H1 (cell line): ENCODE measurements around the gene DNAJC10. TPM values are rescaled to one million over a fixed set of nuclear protein-coding genes. Genes with fewer than 3 reads are reported as not detected.

Experiments used
- CTCF ChIA-PET: fragments of 300-600 bp; sonication (Branson Sonifier 250); formaldehyde crosslinking; loops from one replicate; lab custom pipeline; 2021; ENCODE audit not compliant: partially characterized antibody; lab: Charles Lee
- POLR2A ChIA-PET: fragments of 300-600 bp; sonication (Branson Sonifier 250); formaldehyde crosslinking; loops from one replicate; lab custom pipeline; 2021; ENCODE audit warnings: inconsistent platforms; ENCODE audit not compliant: partially characterized antibody; lab: Charles Lee
- DNase-seq, 2 experiments: peaks; one replicate each; pipeline versions ENCODE4 v3.0.0 to v3.0.0-alpha.2; 2010 to 2022; ENCODE audit warnings: low spot score in 2 of 2, low read depth in 1 of 2, mixed read lengths in 1 of 2
- FAIRE-seq: peaks from 2 replicates; lab custom pipeline; 2011; peaks lifted over from hg19 to GRCh38; lab: Jason Lieb, UNC
- H2AFZ ChIP-seq: 2 replicates; pipeline ENCODE4 v1.8.1; 2012; ENCODE audit warnings: low read length, inconsistent platforms
- H2AK5ac ChIP-seq: 2 replicates; pipeline ENCODE4 v1.6.1; 2013; ENCODE audit warnings: low read depth, low read length
- H2BK120ac ChIP-seq: replicated peaks from 2 replicates; pipeline ENCODE3; 2013; ENCODE audit warnings: low read depth, low read length, inconsistent platforms
- H2BK12ac ChIP-seq: 2 replicates; pipeline ENCODE4 v1.6.1; 2013; ENCODE audit warnings: low read depth, low read length
- H2BK15ac ChIP-seq: 2 replicates; pipeline ENCODE4 v1.6.1; 2013; ENCODE audit warnings: low read length
- H2BK20ac ChIP-seq: 2 replicates; pipeline ENCODE4 v1.6.1; 2013; ENCODE audit warnings: low read length
- H2BK5ac ChIP-seq: 2 replicates; pipeline ENCODE4 v1.6.1; 2013; ENCODE audit warnings: low read depth, low read length
- H3K14ac ChIP-seq: 2 replicates; pipeline ENCODE4 v1.6.1; 2013; ENCODE audit warnings: inconsistent platforms; ENCODE audit not compliant: insufficient read length
- H3K18ac ChIP-seq: 2 replicates; pipeline ENCODE4 v1.6.1; 2013; ENCODE audit warnings: low read length; ENCODE audit errors: extremely low read depth
- H3K23ac ChIP-seq: 2 replicates; pipeline ENCODE4 v1.6.1; 2013; ENCODE audit warnings: inconsistent platforms; ENCODE audit not compliant: insufficient read length
- H3K23me2 ChIP-seq: 2 replicates; pipeline ENCODE4 v1.6.1; 2013; ENCODE audit warnings: low read depth, low read length
- H3K27ac ChIP-seq: 2 replicates; pipeline ENCODE4 v1.6.1; 2011; ENCODE audit warnings: low read depth, low read length, inconsistent platforms
- H3K27me3 ChIP-seq, 4 experiments: replicated peaks in 1 of 4; 1 replicate in 1 of 4; 2 replicates in 3 of 4; pipeline versions ENCODE4 v1.6.1 to v1.8.1; 2011 to 2013; ENCODE audit warnings: low read length in 3 of 4, mild to moderate bottlenecking in 3 of 4, inconsistent platforms in 2 of 4, mixed read lengths in 2 of 4, moderate library complexity in 1 of 4; ENCODE audit not compliant: control insufficient read depth in 3 of 4, insufficient read depth in 3 of 4; ENCODE audit errors: extremely low read depth in 1 of 4
- H3K36me3 ChIP-seq, 4 experiments: 2 replicates each; pipeline versions ENCODE4 v1.6.1 to v1.8.1; 2011 to 2013; ENCODE audit warnings: mild to moderate bottlenecking in 4 of 4, low read length in 3 of 4, moderate library complexity in 2 of 4, control low read depth in 1 of 4, inconsistent platforms in 1 of 4; ENCODE audit not compliant: insufficient read depth in 4 of 4, control insufficient read depth in 2 of 4
- H3K4ac ChIP-seq: replicated peaks from 2 replicates; pipeline ENCODE3; 2013; ENCODE audit warnings: low read length, low read depth, mixed read lengths, inconsistent platforms; ENCODE audit not compliant: insufficient read length
- H3K4me1 ChIP-seq, 4 experiments: replicated peaks in 1 of 4; 1 replicate in 1 of 4; 2 replicates in 3 of 4; pipeline versions ENCODE4 v1.6.1 to v1.8.1; 2011 to 2013; ENCODE audit warnings: low read length in 3 of 4, inconsistent platforms in 2 of 4, mixed read lengths in 1 of 4; ENCODE audit not compliant: insufficient read depth in 4 of 4, control insufficient read depth in 3 of 4
- H3K4me2 ChIP-seq, 2 experiments: 2 replicates each; pipeline versions ENCODE4 v1.6.1 to v1.8.1; 2011 to 2013; ENCODE audit warnings: low read depth in 2 of 2, low read length in 2 of 2, control low read depth in 1 of 2, inconsistent platforms in 1 of 2, mild to moderate bottlenecking in 1 of 2; ENCODE audit not compliant: insufficient read depth in 1 of 2
- H3K4me3 ChIP-seq, 4 experiments: fragments of 200-600, 300-600 bp in 1 of 4; sonication (generic), shearing (Covaris generic), sonication (Bioruptor Twin) in 1 of 4; 2 replicates each; pipeline versions ENCODE4 v1.5.1 to v1.8.1; 2011 to 2016; ENCODE audit warnings: low read length in 4 of 4, low read depth in 3 of 4, control low read depth in 2 of 4, inconsistent platforms in 2 of 4, mild to moderate bottlenecking in 2 of 4, mixed read lengths in 1 of 4, moderate library complexity in 1 of 4; ENCODE audit not compliant: insufficient read depth in 2 of 4; ENCODE audit errors: extremely low read depth in 1 of 4
- H3K56ac ChIP-seq: replicated peaks from 2 replicates; pipeline ENCODE3; 2013; ENCODE audit warnings: low read depth, mild to moderate bottlenecking, mixed read lengths, low read length, inconsistent platforms; ENCODE audit not compliant: insufficient read length
- H3K79me1 ChIP-seq: 2 replicates; pipeline ENCODE4 v1.6.1; 2013; ENCODE audit warnings: low read depth, low read length, control low read depth
- H3K79me2 ChIP-seq, 2 experiments: 2 replicates each; pipeline versions ENCODE4 v1.6.1 to v1.8.1; 2012 to 2013; ENCODE audit warnings: low read length in 2 of 2, mild to moderate bottlenecking in 2 of 2, inconsistent platforms in 1 of 2; ENCODE audit not compliant: insufficient read depth in 2 of 2, control insufficient read depth in 1 of 2
- H3K9ac ChIP-seq, 4 experiments: replicated peaks in 1 of 4; 1 replicate in 1 of 4; 2 replicates in 3 of 4; pipeline versions ENCODE4 v1.6.1 to v1.8.1; 2011 to 2013; ENCODE audit warnings: low read depth in 3 of 4, low read length in 3 of 4, control low read depth in 2 of 4, mild to moderate bottlenecking in 2 of 4, moderate library complexity in 2 of 4, inconsistent platforms in 1 of 4; ENCODE audit errors: extremely low read depth in 1 of 4
- H3K9me3 ChIP-seq, 2 experiments: 2 replicates each; pipeline versions ENCODE4 v1.6.1 to v1.8.1; 2012 to 2013; ENCODE audit warnings: mild to moderate bottlenecking in 2 of 2, moderate library complexity in 2 of 2, control low read depth in 1 of 2, inconsistent platforms in 1 of 2, low read depth in 1 of 2, low read length in 1 of 2, mixed read lengths in 1 of 2; ENCODE audit not compliant: insufficient read depth in 2 of 2
- H4K20me1 ChIP-seq, 2 experiments: replicated peaks in 1 of 2; 2 replicates each; pipeline versions ENCODE3 to v1.8.1; 2011 to 2013; ENCODE audit warnings: inconsistent platforms in 2 of 2, low read length in 2 of 2, mild to moderate bottlenecking in 1 of 2; ENCODE audit not compliant: insufficient read depth in 2 of 2, control insufficient read depth in 1 of 2
- H4K5ac ChIP-seq: 2 replicates; pipeline ENCODE4 v1.6.1; 2013; ENCODE audit warnings: low read length, low read depth, mixed read lengths, inconsistent platforms; ENCODE audit not compliant: insufficient read length
- H4K8ac ChIP-seq: 2 replicates; pipeline ENCODE4 v1.8.0; 2013; ENCODE audit warnings: mild to moderate bottlenecking, moderate library complexity, low read length, inconsistent platforms; ENCODE audit not compliant: insufficient read depth; ENCODE audit errors: extremely low read depth
- H4K91ac ChIP-seq: replicated peaks from 2 replicates; pipeline ENCODE3; 2013; ENCODE audit warnings: low read length, mixed read lengths, inconsistent platforms; ENCODE audit not compliant: insufficient read length
- BCL11A ChIP-seq, 2 experiments: IDR thresholded peaks; one replicate each; pipeline ENCODE4 v1.6.1; 2011; ENCODE audit warnings: low read depth in 2 of 2, low read length in 2 of 2, mild to moderate bottlenecking in 2 of 2
- BRCA1 ChIP-seq: IDR thresholded peaks from 2 replicates; pipeline ENCODE4 v1.6.1; 2012; ENCODE audit warnings: low read depth, low read length, improper control_type of control experiment
- CEBPB ChIP-seq: IDR thresholded peaks from 2 replicates; pipeline ENCODE4 v1.6.1; 2012; ENCODE audit warnings: low read depth, low read length
- HDAC2 ChIP-seq, 2 experiments: fragments of 300-600 bp in 1 of 2; sonication (generic) in 1 of 2; IDR thresholded peaks; 2 replicates each; pipeline ENCODE4 v1.6.1; 2011 to 2012; ENCODE audit warnings: low read depth in 2 of 2, low read length in 2 of 2, mild to moderate bottlenecking in 2 of 2, moderate library complexity in 2 of 2, borderline replicate concordance in 1 of 2, inconsistent platforms in 1 of 2
- HDAC6 ChIP-seq: IDR thresholded peaks from one replicate; pipeline ENCODE4 v1.7.1; 2012; ENCODE audit warnings: low read depth, mild to moderate bottlenecking, inconsistent platforms, low read length, moderate library complexity
- JUN ChIP-seq: IDR thresholded peaks from 2 replicates; pipeline ENCODE4 v1.6.1; 2011; ENCODE audit warnings: low read depth, mild to moderate bottlenecking, improper control_type of control experiment, low read length
- RBBP5 ChIP-seq: IDR thresholded peaks from 2 replicates; pipeline ENCODE4 v1.7.1; 2012; ENCODE audit warnings: low read depth, mild to moderate bottlenecking, inconsistent platforms, low read length, moderate library complexity, borderline replicate concordance
- RNF2 ChIP-seq: fragments of 200-900, 300-1000 bp; sonication (generic); IDR thresholded peaks from 2 replicates; pipeline ENCODE4 v1.7.1; 2016; ENCODE audit warnings: borderline replicate concordance, low read depth, mild to moderate bottlenecking, antibody characterized with exemption, low read length; ENCODE audit not compliant: poor library complexity, severe bottlenecking; ENCODE audit errors: missing control alignments
- SIN3A ChIP-seq, 2 experiments: IDR thresholded peaks in 1 of 2; conservative IDR thresholded peaks in 1 of 2; 2 replicates each; pipeline ENCODE4 v1.6.1; 2011 to 2012; ENCODE audit warnings: low read length in 2 of 2, improper control_type of control experiment in 1 of 2, low read depth in 1 of 2, mild to moderate bottlenecking in 1 of 2
- SP4 ChIP-seq: IDR thresholded peaks from 2 replicates; pipeline ENCODE4 v1.6.1; 2012; ENCODE audit warnings: low read length, inconsistent platforms
- TBP ChIP-seq: IDR thresholded peaks from 2 replicates; pipeline ENCODE4 v1.6.1; 2011; ENCODE audit warnings: low read depth, low read length, improper control_type of control experiment
- USF2 ChIP-seq: IDR thresholded peaks from 2 replicates; pipeline ENCODE4 v1.6.1; 2011; ENCODE audit warnings: low read length, improper control_type of control experiment
- ZNF274 ChIP-seq: IDR thresholded peaks from 2 replicates; pipeline ENCODE4 v1.7.0; 2012; ENCODE audit warnings: low read length, borderline replicate concordance; ENCODE audit errors: extremely low read depth
- polyA plus RNA-seq, 7 experiments: library from polyadenylated mRNA; depleted of rRNA in 3 of 7; stranded (reverse) in 5 of 7; unstranded in 2 of 7; fragments of >200 nt in 5 of 7; fragments of 200-250 nt in 2 of 7; gene quantifications; 1 replicate in 5 of 7; 2 replicates in 1 of 7; 4 replicates in 1 of 7; pipeline versions ENCODE4 v1.2.1 to v1.2.3, GENCODE V29; 2011 to 2013; ENCODE audit warnings: missing spikeins in 2 of 7, mixed read lengths in 2 of 7
- total RNA-seq: library from RNA; stranded (reverse); fragmentation: NEBNext Ultra II Directional; extraction: Animal tissue kit (Norgen Biotek cat#: 25700); gene quantifications from 2 replicates; pipeline ENCODE4 v1.2.1, GENCODE V29; 2021

Gene DNAJC10
- total and polyA plus RNA-seq, 2 of the 8 experiments (the other 6 are each of a cell fraction or from before 2014, with no cell fraction given) = 23.2 to 121 TPM

DNA sequence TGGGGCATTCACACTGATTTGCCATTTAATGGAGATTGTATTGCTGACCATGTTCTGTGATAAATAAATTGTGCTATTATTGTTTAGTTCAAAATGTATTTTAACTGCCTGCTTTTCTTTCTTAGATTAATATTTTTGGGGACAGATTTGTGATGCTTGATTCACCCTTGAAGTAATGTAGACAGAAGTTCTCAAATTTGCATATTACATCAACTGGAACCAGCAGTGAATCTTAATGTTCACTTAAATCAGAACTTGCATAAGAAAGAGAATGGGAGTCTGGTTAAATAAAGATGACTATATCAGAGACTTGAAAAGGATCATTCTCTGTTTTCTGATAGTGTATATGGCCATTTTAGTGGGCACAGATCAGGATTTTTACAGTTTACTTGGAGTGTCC lies 1.8 kb downstream of the DNAJC10 start:
- no peak overlapping the region for H3K23ac ChIP-seq
- no peak overlapping the region for H3K9ac ChIP-seq
- H2BK15ac ChIP-seq = no peak overlapping the region
- peaks cover 6% of the 10 kb centered on the region for H3K23me2 ChIP-seq
- no peak overlapping the region for H3K56ac ChIP-seq
- H4K5ac ChIP-seq = no peak overlapping the region
- H3K9me3 ChIP-seq = no peaks in the 10 kb centered on the region
- no peak overlapping the region for H2BK12ac ChIP-seq
- POLR2A ChIA-PET = interaction anchor here (2.5 kb wide), 1 partner anchor 150 kb away, joined by 6 read pairs; no protein-coding TSS in a partner anchor
- H4K91ac ChIP-seq = no peak overlapping the region
- H3K4ac ChIP-seq = no peak overlapping the region
- no peak overlapping the region for H3K18ac ChIP-seq
- no peak for DNase-seq
- H3K14ac ChIP-seq = no peak overlapping the region
- H3K27me3 ChIP-seq = no peaks in the 10 kb centered on the region
- no peak for FAIRE-seq
- no peak overlapping the region for H2AK5ac ChIP-seq
- H2BK20ac ChIP-seq = no peak overlapping the region
- no peak overlapping the region for H2AFZ ChIP-seq
- H3K4me3 ChIP-seq = peak overlapping the region in 1 of 4 experiments; percentile 79; a peak in 1 of 8 replicates
- H2BK120ac ChIP-seq = no peak overlapping the region
- peaks cover 0 to 19% of the 10 kb centered on the region in 2 experiments; a peak in 2 of 4 replicates for H3K79me2 ChIP-seq
- H3K4me1 ChIP-seq = no peaks in the 10 kb centered on the region; a peak in 1 of 7 replicates
- no peak overlapping the region for H2BK5ac ChIP-seq
- H4K20me1 ChIP-seq = no peaks in the 10 kb centered on the region
- 0 out of 2 replicates have a peak, but pooled peaks cover 3% of the 10 kb centered on the region for H3K79me1 ChIP-seq
- H3K36me3 ChIP-seq = peaks cover 0 to 45% (median 7%) of the 10 kb centered on the region in 4 experiments; a peak in 5 of 8 replicates
- CTCF ChIA-PET = interaction anchor here (1.8 to 3.4 kb wide), 2 partner anchors 47 to 51 kb away, joined by 5 to 11 read pairs; no protein-coding TSS in a partner anchor
- H4K8ac ChIP-seq = no peak overlapping the region
- H3K27ac ChIP-seq = no peak overlapping the region
- peak overlapping the region in 1 of 2 experiments; percentile 79; a peak in 3 of 4 replicates for H3K4me2 ChIP-seq
- TF ChIP-seq TBP = no peak
- no peak for TF ChIP-seq SIN3A (conservative IDR thresholded peaks at IDR 0.05 in 1 of 2, IDR thresholded peaks at IDR 0.05 in 1 of 2; ENCODE audit: low read depth in 1 of 2, low read length in 2 of 2)
- TF ChIP-seq JUN = no peak
- TF ChIP-seq RBBP5 = no peak
- no peak for TF ChIP-seq USF2
- TF ChIP-seq BRCA1 = no peak
- no peak for TF ChIP-seq ZNF274
- no peak for TF ChIP-seq RNF2
- TF ChIP-seq CEBPB = no peak
- no peak for TF ChIP-seq HDAC2 (IDR thresholded peaks at IDR 0.05; ENCODE audit: borderline replicate concordance in 1 of 2, low read depth in 2 of 2, low read length in 2 of 2)
- TF ChIP-seq BCL11A (IDR thresholded peaks at IDR 0.05; ENCODE audit: low read depth in 2 of 2, low read length in 2 of 2) = no peak
- no peak for TF ChIP-seq HDAC6
- no peak for TF ChIP-seq SP4
